Measurements from ENCODE around the gene FGGY. TPM values are rescaled to one million over a fixed set of nuclear protein-coding genes. Genes with fewer than 3 reads are reported as not detected.

FGGY gene
- total RNA-seq, 1 experiment from 2014 or later = 12.0 TPM

DNA sequence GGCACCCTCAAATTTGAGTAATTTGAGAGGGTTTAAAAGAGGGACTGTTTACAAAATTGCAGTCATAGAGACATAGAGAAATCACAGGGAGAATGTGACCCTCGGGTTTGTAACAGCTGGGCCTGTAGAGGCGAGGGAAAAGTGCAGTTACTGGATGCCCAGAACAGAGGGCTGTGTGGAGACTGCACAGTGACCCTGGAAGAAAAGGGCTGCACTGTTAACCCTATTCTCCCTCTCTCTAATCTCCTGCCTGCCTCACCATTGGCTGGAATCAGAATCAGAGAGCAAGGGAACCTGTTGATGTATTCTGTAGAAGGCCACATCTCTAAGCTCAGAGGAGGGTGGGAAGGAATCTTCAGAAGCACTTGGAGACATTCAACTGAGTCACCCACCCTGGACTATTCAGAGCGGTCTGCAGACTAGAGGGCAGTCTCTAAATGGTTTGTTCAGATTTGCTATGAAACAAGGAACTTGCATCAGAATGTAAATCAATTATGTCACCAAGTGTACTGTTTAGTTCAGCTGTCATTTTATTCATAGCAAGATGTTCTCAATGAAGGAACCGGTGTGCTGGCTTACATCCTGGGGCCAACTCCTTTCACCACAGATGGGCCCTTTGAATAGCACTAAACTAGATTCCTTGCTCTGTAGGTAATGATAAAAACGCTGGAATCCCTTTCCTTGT, 385.6 kb downstream of the FGGY start (continued):
- no peak for TF ChIP-seq MXD4 (CRISPR knock-in tag; IDR thresholded peaks at IDR 0.05; ENCODE audit: borderline replicate concordance)
- TF ChIP-seq, protein P1, sequence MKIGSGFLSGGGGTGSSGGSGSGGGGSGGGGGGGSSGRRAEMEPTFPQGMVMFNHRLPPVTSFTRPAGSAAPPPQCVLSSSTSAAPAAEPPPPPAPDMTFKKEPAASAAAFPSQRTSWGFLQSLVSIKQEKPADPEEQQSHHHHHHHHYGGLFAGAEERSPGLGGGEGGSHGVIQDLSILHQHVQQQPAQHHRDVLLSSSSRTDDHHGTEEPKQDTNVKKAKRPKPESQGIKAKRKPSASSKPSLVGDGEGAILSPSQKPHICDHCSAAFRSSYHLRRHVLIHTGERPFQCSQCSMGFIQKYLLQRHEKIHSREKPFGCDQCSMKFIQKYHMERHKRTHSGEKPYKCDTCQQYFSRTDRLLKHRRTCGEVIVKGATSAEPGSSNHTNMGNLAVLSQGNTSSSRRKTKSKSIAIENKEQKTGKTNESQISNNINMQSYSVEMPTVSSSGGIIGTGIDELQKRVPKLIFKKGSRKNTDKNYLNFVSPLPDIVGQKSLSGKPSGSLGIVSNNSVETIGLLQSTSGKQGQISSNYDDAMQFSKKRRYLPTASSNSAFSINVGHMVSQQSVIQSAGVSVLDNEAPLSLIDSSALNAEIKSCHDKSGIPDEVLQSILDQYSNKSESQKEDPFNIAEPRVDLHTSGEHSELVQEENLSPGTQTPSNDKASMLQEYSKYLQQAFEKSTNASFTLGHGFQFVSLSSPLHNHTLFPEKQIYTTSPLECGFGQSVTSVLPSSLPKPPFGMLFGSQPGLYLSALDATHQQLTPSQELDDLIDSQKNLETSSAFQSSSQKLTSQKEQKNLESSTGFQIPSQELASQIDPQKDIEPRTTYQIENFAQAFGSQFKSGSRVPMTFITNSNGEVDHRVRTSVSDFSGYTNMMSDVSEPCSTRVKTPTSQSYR (CRISPR knock-in tag; IDR thresholded peaks at IDR 0.05) = no peak

DNA sequence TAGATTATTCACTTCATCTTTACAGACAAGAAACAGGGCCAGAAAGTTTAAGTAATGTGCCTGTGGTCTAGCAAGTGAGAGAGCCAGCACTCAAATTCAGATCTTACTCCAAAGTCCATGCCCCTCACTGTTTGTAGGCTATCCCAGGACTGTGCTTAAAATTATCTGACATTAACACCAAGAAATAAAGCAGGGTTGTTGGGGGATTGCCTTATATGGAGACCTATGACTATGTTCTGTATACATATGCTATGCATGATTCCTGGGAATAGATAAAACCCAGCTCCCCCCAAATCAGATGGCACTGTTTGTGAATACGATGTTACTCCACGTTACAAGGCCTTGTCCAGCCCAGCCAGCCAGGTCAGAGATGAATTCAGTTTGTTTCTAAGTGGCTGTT, 386.3 kb downstream of the FGGY start:
- H3K27ac Mint-ChIP-seq = no peak overlapping the region
- ATAC-seq (no peak), DNase-seq (ENCODE audit: low spot score) (no peak)
- no peaks in the 10 kb centered on the region for H3K9me3 Mint-ChIP-seq
- ChIA-PET POLR2A (no interaction called here), CTCF (no interaction called here)
- peaks cover 43% of the 10 kb centered on the region for H3K4me1 Mint-ChIP-seq
- TF ChIP-seq, protein P2, sequence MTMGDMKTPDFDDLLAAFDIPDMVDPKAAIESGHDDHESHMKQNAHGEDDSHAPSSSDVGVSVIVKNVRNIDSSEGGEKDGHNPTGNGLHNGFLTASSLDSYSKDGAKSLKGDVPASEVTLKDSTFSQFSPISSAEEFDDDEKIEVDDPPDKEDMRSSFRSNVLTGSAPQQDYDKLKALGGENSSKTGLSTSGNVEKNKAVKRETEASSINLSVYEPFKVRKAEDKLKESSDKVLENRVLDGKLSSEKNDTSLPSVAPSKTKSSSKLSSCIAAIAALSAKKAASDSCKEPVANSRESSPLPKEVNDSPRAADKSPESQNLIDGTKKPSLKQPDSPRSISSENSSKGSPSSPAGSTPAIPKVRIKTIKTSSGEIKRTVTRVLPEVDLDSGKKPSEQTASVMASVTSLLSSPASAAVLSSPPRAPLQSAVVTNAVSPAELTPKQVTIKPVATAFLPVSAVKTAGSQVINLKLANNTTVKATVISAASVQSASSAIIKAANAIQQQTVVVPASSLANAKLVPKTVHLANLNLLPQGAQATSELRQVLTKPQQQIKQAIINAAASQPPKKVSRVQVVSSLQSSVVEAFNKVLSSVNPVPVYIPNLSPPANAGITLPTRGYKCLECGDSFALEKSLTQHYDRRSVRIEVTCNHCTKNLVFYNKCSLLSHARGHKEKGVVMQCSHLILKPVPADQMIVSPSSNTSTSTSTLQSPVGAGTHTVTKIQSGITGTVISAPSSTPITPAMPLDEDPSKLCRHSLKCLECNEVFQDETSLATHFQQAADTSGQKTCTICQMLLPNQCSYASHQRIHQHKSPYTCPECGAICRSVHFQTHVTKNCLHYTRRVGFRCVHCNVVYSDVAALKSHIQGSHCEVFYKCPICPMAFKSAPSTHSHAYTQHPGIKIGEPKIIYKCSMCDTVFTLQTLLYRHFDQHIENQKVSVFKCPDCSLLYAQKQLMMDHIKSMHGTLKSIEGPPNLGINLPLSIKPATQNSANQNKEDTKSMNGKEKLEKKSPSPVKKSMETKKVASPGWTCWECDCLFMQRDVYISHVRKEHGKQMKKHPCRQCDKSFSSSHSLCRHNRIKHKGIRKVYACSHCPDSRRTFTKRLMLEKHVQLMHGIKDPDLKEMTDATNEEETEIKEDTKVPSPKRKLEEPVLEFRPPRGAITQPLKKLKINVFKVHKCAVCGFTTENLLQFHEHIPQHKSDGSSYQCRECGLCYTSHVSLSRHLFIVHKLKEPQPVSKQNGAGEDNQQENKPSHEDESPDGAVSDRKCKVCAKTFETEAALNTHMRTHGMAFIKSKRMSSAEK (CRISPR knock-in tag; IDR thresholded peaks at IDR 0.05; ENCODE audit: borderline replicate concordance) = no peak
- TF ChIP-seq, protein P3, sequence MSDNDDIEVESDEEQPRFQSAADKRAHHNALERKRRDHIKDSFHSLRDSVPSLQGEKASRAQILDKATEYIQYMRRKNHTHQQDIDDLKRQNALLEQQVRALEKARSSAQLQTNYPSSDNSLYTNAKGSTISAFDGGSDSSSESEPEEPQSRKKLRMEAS (CRISPR knock-in tag; IDR thresholded peaks at IDR 0.05) = no peak
- TF ChIP-seq, protein P4, sequence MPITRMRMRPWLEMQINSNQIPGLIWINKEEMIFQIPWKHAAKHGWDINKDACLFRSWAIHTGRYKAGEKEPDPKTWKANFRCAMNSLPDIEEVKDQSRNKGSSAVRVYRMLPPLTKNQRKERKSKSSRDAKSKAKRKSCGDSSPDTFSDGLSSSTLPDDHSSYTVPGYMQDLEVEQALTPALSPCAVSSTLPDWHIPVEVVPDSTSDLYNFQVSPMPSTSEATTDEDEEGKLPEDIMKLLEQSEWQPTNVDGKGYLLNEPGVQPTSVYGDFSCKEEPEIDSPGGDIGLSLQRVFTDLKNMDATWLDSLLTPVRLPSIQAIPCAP (CRISPR knock-in tag; IDR thresholded peaks at IDR 0.05) = no peak
- TF ChIP-seq EMX1 (CRISPR knock-in tag; IDR thresholded peaks at IDR 0.05) = no peak
- TF ChIP-seq, protein P5, sequence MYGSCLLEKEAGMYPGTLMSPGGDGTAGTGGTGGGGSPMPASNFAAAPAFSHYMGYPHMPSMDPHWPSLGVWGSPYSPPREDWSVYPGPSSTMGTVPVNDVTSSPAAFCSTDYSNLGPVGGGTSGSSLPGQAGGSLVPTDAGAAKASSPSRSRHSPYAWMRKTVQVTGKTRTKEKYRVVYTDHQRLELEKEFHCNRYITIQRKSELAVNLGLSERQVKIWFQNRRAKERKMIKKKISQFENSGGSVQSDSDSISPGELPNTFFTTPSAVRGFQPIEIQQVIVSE (CRISPR knock-in tag; IDR thresholded peaks at IDR 0.05; ENCODE audit: borderline replicate concordance) = no peak
- TF ChIP-seq NFE2L1 (CRISPR knock-in tag; IDR thresholded peaks at IDR 0.05) = no peak
- no peak for TF ChIP-seq GRHL2 (CRISPR knock-in tag; IDR thresholded peaks at IDR 0.05; ENCODE audit: insufficient replicate concordance, severe bottlenecking)
- TF ChIP-seq ATF1 (CRISPR knock-in tag; IDR thresholded peaks at IDR 0.05) = no peak
- TF ChIP-seq KAT7 (CRISPR knock-in tag; IDR thresholded peaks at IDR 0.05; ENCODE audit: borderline replicate concordance) = no peak
- no peak for TF ChIP-seq FOXK1 (CRISPR knock-in tag; IDR thresholded peaks at IDR 0.05)
- TF ChIP-seq, protein P6, sequence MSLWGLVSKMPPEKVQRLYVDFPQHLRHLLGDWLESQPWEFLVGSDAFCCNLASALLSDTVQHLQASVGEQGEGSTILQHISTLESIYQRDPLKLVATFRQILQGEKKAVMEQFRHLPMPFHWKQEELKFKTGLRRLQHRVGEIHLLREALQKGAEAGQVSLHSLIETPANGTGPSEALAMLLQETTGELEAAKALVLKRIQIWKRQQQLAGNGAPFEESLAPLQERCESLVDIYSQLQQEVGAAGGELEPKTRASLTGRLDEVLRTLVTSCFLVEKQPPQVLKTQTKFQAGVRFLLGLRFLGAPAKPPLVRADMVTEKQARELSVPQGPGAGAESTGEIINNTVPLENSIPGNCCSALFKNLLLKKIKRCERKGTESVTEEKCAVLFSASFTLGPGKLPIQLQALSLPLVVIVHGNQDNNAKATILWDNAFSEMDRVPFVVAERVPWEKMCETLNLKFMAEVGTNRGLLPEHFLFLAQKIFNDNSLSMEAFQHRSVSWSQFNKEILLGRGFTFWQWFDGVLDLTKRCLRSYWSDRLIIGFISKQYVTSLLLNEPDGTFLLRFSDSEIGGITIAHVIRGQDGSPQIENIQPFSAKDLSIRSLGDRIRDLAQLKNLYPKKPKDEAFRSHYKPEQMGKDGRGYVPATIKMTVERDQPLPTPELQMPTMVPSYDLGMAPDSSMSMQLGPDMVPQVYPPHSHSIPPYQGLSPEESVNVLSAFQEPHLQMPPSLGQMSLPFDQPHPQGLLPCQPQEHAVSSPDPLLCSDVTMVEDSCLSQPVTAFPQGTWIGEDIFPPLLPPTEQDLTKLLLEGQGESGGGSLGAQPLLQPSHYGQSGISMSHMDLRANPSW (CRISPR knock-in tag; conservative IDR thresholded peaks at IDR 0.05; ENCODE audit: low read depth) = no peak
- TF ChIP-seq, protein P7, sequence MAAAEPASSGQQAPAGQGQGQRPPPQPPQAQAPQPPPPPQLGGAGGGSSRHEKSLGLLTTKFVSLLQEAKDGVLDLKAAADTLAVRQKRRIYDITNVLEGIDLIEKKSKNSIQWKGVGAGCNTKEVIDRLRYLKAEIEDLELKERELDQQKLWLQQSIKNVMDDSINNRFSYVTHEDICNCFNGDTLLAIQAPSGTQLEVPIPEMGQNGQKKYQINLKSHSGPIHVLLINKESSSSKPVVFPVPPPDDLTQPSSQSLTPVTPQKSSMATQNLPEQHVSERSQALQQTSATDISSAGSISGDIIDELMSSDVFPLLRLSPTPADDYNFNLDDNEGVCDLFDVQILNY (CRISPR knock-in tag; IDR thresholded peaks at IDR 0.05) = no peak
- no peak for TF ChIP-seq ZNF423 (CRISPR knock-in tag; IDR thresholded peaks at IDR 0.05)
- TF ChIP-seq, protein P8, sequence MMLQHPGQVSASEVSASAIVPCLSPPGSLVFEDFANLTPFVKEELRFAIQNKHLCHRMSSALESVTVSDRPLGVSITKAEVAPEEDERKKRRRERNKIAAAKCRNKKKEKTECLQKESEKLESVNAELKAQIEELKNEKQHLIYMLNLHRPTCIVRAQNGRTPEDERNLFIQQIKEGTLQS (CRISPR knock-in tag; conservative IDR thresholded peaks at IDR 0.05) = no peak
- TF ChIP-seq ZNF138 (CRISPR knock-in tag; conservative IDR thresholded peaks at IDR 0.05) = no peak
- no peak for TF ChIP-seq ZNF416 (CRISPR knock-in tag; IDR thresholded peaks at IDR 0.05)
- no peak for TF ChIP-seq ZBTB21 (CRISPR knock-in tag; IDR thresholded peaks at IDR 0.05; ENCODE audit: borderline replicate concordance)
- TF ChIP-seq, protein P9, sequence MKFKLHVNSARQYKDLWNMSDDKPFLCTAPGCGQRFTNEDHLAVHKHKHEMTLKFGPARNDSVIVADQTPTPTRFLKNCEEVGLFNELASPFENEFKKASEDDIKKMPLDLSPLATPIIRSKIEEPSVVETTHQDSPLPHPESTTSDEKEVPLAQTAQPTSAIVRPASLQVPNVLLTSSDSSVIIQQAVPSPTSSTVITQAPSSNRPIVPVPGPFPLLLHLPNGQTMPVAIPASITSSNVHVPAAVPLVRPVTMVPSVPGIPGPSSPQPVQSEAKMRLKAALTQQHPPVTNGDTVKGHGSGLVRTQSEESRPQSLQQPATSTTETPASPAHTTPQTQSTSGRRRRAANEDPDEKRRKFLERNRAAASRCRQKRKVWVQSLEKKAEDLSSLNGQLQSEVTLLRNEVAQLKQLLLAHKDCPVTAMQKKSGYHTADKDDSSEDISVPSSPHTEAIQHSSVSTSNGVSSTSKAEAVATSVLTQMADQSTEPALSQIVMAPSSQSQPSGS (CRISPR knock-in tag; IDR thresholded peaks at IDR 0.05; ENCODE audit: borderline replicate concordance, low read depth) = no peak
- H3K27me3 Mint-ChIP-seq (ENCODE audit: low read depth) = no peaks in the 10 kb centered on the region
- H3K4me3 Mint-ChIP-seq = no peak overlapping the region
- no peaks in the 10 kb centered on the region for H3K36me3 Mint-ChIP-seq

All from WTC11 (cell line).